ENCODE measurements around the gene PBX2.

GRCh38 chr6:32163559-32164258 lies 26.3 kb downstream of the PBX2 start:
- TF ChIP-seq POLR2AphosphoS5 (IDR thresholded peaks at IDR 0.05) (no peak), CTCF (IDR thresholded peaks at IDR 0.05) (no peak), POLR2A (IDR thresholded peaks at IDR 0.05) (no peak)

All from prostate gland (tissue), 2 donors.